Cardiac fibroblast (primary cell): ENCODE data around the gene ERAP2.

Experiments used
- DNase-seq, 2 donors: peaks; one replicate each; pipeline versions ENCODE4 v3.0.0 to v3.0.0-alpha.2; 2010; ENCODE audit warnings: low read depth in 2 of 2
- H3K4me3 ChIP-seq, 2 donors: replicated peaks in 1 of 2; 1 replicate in 1 of 2; 2 replicates in 1 of 2; pipeline ENCODE4 v1.5.1; 2011; ENCODE audit warnings: low read depth in 2 of 2, low read length in 2 of 2, mild to moderate bottlenecking in 2 of 2, moderate library complexity in 1 of 2
- CTCF ChIP-seq: IDR thresholded peaks from one replicate; pipeline ENCODE4 v1.5.1; 2011; ENCODE audit warnings: low read depth, mild to moderate bottlenecking, low read length, inconsistent platforms

The ERAP2 gene

DNA sequence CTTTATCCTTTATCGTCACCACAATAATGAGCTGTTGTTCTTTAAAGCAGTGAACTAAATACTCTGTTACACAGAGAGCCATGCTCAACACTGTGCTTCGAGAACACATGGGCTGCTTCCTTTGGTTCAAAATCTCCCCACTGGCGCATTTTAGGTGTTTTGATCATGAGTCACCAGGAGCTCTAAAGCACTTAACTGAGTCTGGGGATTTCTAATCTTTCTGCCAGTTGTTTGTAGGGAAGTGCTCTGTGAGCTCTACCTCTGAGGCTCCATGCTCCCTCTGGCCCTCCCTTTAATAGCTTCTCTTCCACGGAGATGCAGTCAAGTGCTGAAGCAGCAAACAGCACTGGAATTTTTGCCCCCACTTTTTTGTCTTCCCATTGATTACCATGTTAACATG lies 17.0 kb downstream of the ERAP2 start:
- TF ChIP-seq CTCF: no peak
- no peak overlapping the region for H3K4me3 ChIP-seq
- DNase-seq: peak; percentile 80 to 90

DNA sequence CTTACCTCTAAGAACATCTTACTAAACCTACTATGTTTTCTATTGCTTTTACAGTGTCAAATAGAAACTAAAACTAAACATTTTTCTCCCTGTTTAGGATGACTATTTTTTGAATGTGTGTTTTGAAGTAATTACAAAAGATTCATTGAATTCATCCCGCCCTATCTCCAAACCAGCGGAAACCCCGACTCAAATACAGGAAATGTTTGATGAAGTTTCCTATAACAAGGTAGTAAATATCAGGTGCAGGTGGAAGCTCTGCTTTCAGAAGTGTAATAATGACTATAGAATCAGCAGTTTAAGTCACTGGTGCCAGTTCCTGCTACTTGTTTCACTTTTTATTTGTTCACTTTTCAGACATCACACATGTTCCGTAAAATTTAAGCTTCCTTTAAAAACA lies 20.0 kb downstream of the ERAP2 start:
- no peak for DNase-seq
- H3K4me3 ChIP-seq: no peak overlapping the region
- no peak for TF ChIP-seq CTCF

GRCh38 chr5:96896806-96897205 lies 20.5 kb downstream of the ERAP2 start:
- TF ChIP-seq CTCF: no peak
- no peak overlapping the region for H3K4me3 ChIP-seq
- DNase-seq: no peak

DNA sequence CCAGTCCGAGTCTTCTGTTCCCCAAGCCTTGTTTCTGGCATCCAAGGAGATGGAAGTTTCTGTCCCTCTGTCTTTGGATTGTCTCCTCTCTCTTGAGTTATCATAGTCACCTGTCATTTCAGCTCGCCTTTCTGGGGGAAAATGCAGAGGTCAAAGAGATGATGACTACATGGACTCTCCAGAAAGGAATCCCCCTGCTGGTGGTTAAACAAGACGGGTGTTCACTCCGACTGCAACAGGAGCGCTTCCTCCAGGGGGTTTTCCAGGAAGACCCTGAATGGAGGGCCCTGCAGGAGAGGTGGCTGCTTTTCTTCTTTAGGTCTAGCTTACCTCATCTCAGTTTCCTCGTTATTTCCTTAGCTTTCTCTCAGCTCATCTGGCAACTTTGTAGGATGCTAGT lies 25.1 kb downstream of the ERAP2 start:
- no peak for TF ChIP-seq CTCF
- DNase-seq: no peak
- no peak overlapping the region for H3K4me3 ChIP-seq

GRCh38 chr5:96901841-96902240 lies 25.5 kb downstream of the ERAP2 start:
- no peak for TF ChIP-seq CTCF
- no peak overlapping the region for H3K4me3 ChIP-seq
- DNase-seq: no peak

DNA sequence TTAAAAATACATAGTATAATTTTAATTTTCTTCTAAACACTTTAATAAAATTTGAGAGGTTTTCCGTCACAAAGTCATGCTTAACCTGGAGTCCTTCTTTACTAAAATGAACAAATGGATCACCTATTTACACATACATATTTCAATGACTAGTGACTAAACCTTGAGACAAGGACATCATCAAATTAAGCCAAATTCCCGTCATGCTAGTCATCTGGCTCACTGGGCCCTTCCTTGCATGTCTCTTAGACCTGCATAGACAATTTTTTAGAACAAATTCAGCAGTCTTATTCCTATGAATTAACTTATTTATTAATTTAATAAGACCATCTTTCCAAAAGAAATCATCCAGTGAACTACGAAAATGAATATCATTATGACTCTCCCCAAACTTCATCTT lies 26.6 kb downstream of the ERAP2 start:
- H3K4me3 ChIP-seq: no peak overlapping the region
- TF ChIP-seq CTCF: no peak
- no peak for DNase-seq

- TF ChIP-seq CTCF: no peak
- peak in 1 of 2 donors; percentile 53 for DNase-seq
- H3K4me3 ChIP-seq: no peak overlapping the region
Observed at GRCh38 chr5:96903300-96903699, 27.0 kb downstream of the ERAP2 start.
